Activated T-helper 1 cell treated with anti-CD3 and anti-CD28 coated beads, Interleukin-12 subunit alpha, Interleukin-12 subunit beta, Interleukin-2, Interleukin-4 antibody, amounts not matched to agents 30 ng/mL and 10 ng/mL and 1 ng/mL, durations not matched to agents 14 hours and 24 hours and 36 hours (primary cell): ENCODE data around the gene MPST. TPM values are rescaled to one million over a fixed set of nuclear protein-coding genes. Genes with fewer than 3 reads are reported as not detected.

Source experiments
- DNase-seq: peaks from one replicate; pipeline ENCODE4 v3.0.0; 2021; ENCODE audit warnings: low spot score
- H3K27ac Mint-ChIP-seq: one replicate; pipeline ENCODE4 v1.8.0; 2021; ENCODE audit warnings: mild to moderate bottlenecking, mixed read lengths
- H3K27me3 Mint-ChIP-seq: one replicate; pipeline ENCODE4 v1.8.0; 2022; ENCODE audit warnings: mild to moderate bottlenecking, moderate library complexity, mixed read lengths; ENCODE audit not compliant: insufficient read depth
- H3K36me3 Mint-ChIP-seq: one replicate; pipeline ENCODE4 v1.8.0; 2021; ENCODE audit warnings: low read depth, mixed read lengths
- H3K4me1 Mint-ChIP-seq: one replicate; pipeline ENCODE4 v1.8.0; 2021; ENCODE audit warnings: low read depth, mixed read lengths
- H3K4me3 Mint-ChIP-seq: one replicate; pipeline ENCODE4 v1.8.0; 2021; ENCODE audit warnings: mild to moderate bottlenecking, moderate library complexity, mixed read lengths
- H3K9me3 Mint-ChIP-seq: one replicate; pipeline ENCODE4 v1.8.0; 2021; ENCODE audit warnings: mixed read lengths
- intact Hi-C: fragments of 100-400 bp; cut with micrococcal nuclease; formaldehyde crosslinking; loops from one replicate; pipeline ENCODE4 v1.15.1; 2024
- total RNA-seq: library from RNA; stranded (reverse); gene quantifications from 2 replicates; pipeline ENCODE4 v1.2.3, GENCODE V29; 2022

Gene MPST
- total RNA-seq, 1 donor from 2014 or later = 18.0 TPM

DNA sequence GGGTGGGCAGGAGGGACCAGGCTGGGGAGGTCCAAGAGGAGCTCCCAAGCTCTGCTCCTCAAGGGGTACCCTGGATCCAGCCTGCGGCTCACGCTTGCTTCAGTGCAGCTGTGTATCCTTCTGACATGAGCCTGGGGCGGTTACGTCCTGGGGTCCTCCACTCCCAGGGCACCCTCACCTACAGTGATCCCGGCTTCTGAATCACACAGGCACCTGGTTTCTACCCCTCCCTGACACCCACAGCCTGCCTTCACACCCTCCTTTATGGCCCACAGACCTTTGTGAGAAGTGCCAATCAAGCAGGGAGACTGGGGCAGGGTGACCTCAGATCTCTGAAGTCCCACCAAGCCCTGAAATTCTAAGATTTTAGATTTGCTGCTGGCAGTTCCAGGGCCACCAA, 1.5 kb downstream of the MPST start:
- no peaks in the 10 kb centered on the region for H3K9me3 Mint-ChIP-seq
- intact Hi-C loops = no loop called here
- H3K27ac Mint-ChIP-seq = no peak overlapping the region
- H3K36me3 Mint-ChIP-seq = peaks cover 7% of the 10 kb centered on the region
- H3K4me3 Mint-ChIP-seq = no peak overlapping the region
- no peaks in the 10 kb centered on the region for H3K27me3 Mint-ChIP-seq
- H3K4me1 Mint-ChIP-seq = peaks cover 16% of the 10 kb centered on the region
- DNase-seq = no peak

DNA sequence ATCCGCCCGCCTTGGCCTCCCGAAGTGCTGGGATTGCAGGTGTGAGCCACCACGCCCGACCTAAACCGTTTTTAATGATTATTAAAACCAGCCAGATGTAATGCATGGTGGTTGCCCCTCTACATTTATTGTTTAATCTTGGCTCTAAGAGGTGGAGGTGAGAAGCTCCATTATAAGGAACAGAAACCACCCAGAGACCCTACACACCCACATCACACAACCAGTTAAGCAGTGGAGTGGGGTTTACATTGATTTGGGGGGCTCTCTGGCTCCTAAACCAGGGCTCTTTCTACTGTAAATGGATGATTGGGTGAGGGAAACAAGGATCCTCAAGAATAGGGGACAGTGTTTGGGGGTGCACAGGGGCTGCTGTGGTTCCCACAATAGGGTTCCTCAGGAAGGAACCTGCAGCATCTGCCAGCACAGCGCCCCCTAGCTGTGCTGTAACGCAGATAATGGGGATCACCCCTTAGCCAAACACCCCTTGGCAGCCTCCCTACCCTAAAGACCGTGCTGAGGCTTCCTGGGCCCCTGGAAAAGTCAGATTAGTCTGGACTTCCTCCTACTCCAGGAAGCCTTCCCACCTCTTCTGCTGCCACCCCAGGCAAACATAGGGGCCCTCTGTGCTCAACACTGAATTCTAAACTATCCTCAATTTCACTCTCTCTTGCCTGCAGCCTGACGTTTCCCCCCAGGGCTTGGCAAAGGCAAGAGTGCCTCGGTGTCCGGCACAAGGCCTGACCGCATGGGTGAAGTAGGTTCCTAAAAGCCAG, 2.4 kb downstream of the MPST start:
- peak; percentile 44 for DNase-seq
- Mint-ChIP-seq H3K27me3 (no peaks in the 10 kb centered on the region), H3K4me3 (peak overlapping the region; percentile 80), H3K4me1 (peaks cover 16% of the 10 kb centered on the region), H3K9me3 (no peaks in the 10 kb centered on the region), H3K36me3 (peaks cover 7% of the 10 kb centered on the region), H3K27ac (peak overlapping the region; percentile 70)
- intact Hi-C loops = no loop called here

DNA sequence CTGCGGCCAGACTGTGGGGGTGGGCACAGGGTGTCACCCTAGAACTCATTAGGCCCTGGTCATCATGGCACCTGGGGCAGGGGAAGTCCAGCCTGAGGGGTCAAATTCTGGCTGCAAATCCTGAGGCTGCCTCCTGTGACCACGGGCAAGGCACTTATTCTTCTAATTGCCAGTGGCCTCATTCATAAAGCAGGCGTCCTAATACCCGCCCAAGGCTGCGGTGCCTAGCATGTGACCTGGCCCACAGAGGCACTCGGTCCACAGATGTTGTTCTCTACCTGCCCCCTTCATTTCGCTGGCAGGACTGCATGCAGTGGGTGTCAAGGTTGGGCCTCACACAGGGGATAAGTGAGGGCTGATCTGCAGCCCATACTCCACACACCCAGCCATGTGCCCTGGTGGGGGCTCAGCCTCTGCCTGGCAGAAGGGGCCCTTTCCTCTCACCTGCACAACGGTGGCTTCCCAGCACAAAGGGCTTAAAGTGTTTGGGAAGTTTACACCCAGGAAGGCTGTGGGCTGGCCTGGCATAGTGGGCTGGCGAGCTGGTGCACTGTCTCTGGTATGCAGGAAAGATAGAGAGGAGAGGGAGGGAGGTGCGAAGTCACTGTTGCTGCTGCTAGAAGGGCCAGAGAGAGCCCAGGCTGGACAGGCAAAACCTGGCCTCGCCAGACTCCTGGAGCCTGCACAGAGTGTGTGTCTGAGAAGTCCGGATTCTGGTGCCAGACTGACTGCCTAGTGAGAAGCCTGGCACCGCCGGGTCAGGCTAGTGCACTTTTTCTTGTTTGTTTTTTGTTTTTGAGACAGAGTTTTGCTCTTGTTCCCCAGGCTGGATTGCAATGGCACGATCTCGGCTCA, 3.2 kb downstream of the MPST start:
- no peak overlapping the region for H3K27ac Mint-ChIP-seq
- no peak for DNase-seq
- peaks cover 7% of the 10 kb centered on the region for H3K36me3 Mint-ChIP-seq
- H3K9me3 Mint-ChIP-seq = no peaks in the 10 kb centered on the region
- H3K27me3 Mint-ChIP-seq = no peaks in the 10 kb centered on the region
- H3K4me1 Mint-ChIP-seq = peaks cover 16% of the 10 kb centered on the region
- no peak overlapping the region for H3K4me3 Mint-ChIP-seq
- intact Hi-C loops = no loop called here

GRCh38 chr22:37023743-37024338, 4.3 kb downstream of the MPST start:
- DNase-seq = no peak
- H3K27ac Mint-ChIP-seq = no peak overlapping the region
- intact Hi-C loops = no loop called here
- H3K9me3 Mint-ChIP-seq = no peaks in the 10 kb centered on the region
- H3K4me3 Mint-ChIP-seq = no peak overlapping the region
- H3K27me3 Mint-ChIP-seq = no peaks in the 10 kb centered on the region
- peaks cover 7% of the 10 kb centered on the region for H3K36me3 Mint-ChIP-seq
- peaks cover 16% of the 10 kb centered on the region for H3K4me1 Mint-ChIP-seq

GRCh38 chr22:37024339-37025157, 5.0 kb downstream of the MPST start:
- no peak for DNase-seq
- Mint-ChIP-seq H3K27ac (no peak overlapping the region), H3K36me3 (peaks cover 7% of the 10 kb centered on the region), H3K4me3 (no peak overlapping the region), H3K4me1 (peaks cover 16% of the 10 kb centered on the region), H3K9me3 (no peaks in the 10 kb centered on the region), H3K27me3 (no peaks in the 10 kb centered on the region)
- intact Hi-C loops = no loop called here

- intact Hi-C loops = no loop called here
- no peak for DNase-seq
- no peaks in the 10 kb centered on the region for H3K9me3 Mint-ChIP-seq
- H3K4me3 Mint-ChIP-seq = no peak overlapping the region
- no peak overlapping the region for H3K27ac Mint-ChIP-seq
- peaks cover 9% of the 10 kb centered on the region for H3K4me1 Mint-ChIP-seq
- peaks cover 7% of the 10 kb centered on the region for H3K36me3 Mint-ChIP-seq
- no peaks in the 10 kb centered on the region for H3K27me3 Mint-ChIP-seq
These were observed 6.0 kb downstream of the MPST start for GRCh38 chr22:37025500-37026070.

- no peak overlapping the region for H3K27ac Mint-ChIP-seq
- H3K36me3 Mint-ChIP-seq = peaks cover 7% of the 10 kb centered on the region
- no peak overlapping the region for H3K4me3 Mint-ChIP-seq
- intact Hi-C loops = no loop called here
- H3K27me3 Mint-ChIP-seq = peaks cover 2% of the 10 kb centered on the region
- no peaks in the 10 kb centered on the region for H3K9me3 Mint-ChIP-seq
- DNase-seq = no peak
- peaks cover 8% of the 10 kb centered on the region for H3K4me1 Mint-ChIP-seq
These were observed 6.8 kb downstream of the MPST start for GRCh38 chr22:37026325-37026724.

DNA sequence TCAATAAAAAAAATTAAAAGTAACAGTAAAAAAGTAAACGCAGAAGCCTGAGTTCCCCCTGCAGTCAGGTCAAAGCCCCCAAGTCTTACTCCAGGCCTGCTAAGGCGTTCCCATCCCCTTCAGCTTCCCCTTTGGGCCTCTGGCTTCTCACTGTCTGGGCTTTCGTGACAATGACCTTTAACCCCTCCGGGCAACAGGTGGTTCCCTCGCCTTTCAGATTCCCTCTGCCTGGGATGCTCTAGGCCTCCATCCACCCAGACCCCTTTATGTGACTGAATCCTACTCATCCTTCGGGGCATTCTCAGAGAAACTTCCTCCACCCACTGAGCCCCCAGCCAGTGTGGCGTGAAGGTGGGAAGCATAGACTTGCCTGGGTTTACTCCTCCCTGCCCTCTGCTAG, 8.0 kb downstream of the MPST start:
- Mint-ChIP-seq H3K27ac (no peak overlapping the region), H3K4me1 (no peaks in the 10 kb centered on the region), H3K27me3 (peaks cover 2% of the 10 kb centered on the region), H3K36me3 (peaks cover 5% of the 10 kb centered on the region), H3K4me3 (no peak overlapping the region), H3K9me3 (no peaks in the 10 kb centered on the region)
- no peak for DNase-seq
- intact Hi-C loops = no loop called here

- no peaks in the 10 kb centered on the region for H3K9me3 Mint-ChIP-seq
- H3K36me3 Mint-ChIP-seq = peaks cover 5% of the 10 kb centered on the region
- H3K4me1 Mint-ChIP-seq = no peaks in the 10 kb centered on the region
- H3K4me3 Mint-ChIP-seq = no peak overlapping the region
- peaks cover 2% of the 10 kb centered on the region for H3K27me3 Mint-ChIP-seq
- intact Hi-C loops = no loop called here
- no peak overlapping the region for H3K27ac Mint-ChIP-seq
- no peak for DNase-seq
These were observed 9.4 kb downstream of the MPST start for GRCh38 chr22:37028692-37029674.

DNA sequence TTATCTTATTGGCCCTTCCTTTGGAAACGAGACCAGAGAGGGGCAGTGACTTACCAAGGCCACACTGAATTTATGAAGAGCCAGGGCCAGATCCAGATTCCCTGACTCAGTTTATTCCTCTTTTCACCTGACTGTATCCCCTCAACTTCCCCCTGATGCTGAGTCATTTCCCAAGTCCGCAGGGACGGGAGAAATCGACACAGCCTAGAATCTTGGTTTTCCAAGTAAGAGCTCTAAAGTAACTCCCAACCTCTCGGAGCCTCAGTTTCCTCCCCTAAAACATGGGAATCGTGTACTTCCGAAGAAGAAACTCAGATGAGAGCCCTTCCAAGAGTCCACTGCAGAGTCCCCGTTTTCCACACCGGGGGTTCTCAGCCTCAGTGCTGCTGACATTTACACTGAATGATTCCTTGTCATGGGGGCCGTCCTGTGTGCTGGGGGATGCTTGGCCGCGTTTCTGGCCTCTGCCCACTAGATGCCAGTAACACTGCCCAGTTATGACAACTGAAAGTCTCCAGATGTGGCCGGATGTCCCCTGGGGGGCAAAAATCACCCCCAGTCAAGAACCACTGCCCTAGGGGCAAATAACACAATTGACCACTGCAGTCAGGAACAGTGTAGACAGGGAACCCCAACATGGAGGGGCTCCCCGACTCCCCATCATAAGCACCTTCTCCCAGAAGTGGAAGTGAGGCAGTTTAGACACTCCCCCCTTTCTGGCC, 11.2 kb downstream of the MPST start:
- Mint-ChIP-seq H3K27me3 (peaks cover 4% of the 10 kb centered on the region), H3K4me3 (no peak overlapping the region), H3K4me1 (no peaks in the 10 kb centered on the region), H3K36me3 (no peaks in the 10 kb centered on the region), H3K9me3 (no peaks in the 10 kb centered on the region), H3K27ac (no peak overlapping the region)
- no peak for DNase-seq
- intact Hi-C loops = no loop called here

DNA sequence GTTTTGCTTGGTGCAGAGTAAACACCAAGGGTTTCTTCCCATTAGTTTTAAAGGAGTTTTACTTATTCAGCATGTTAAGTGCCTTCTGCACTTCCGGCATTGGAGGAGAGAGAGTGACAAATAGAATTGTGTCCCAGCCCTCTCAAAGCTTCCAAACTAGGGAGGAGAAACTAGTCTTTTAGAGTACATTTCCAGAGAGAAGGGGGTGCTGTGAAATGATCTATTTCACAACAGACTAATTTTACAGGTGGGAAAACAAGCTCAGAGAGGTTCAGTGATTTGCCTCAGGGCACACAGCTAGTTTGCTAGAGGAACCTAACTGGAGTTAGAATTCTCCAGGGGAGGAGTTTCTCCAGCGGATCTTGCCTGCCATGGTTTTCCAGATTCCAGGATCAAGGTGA, 12.6 kb downstream of the MPST start:
- Mint-ChIP-seq H3K27ac (no peak overlapping the region), H3K4me1 (no peaks in the 10 kb centered on the region), H3K27me3 (peaks cover 4% of the 10 kb centered on the region), H3K36me3 (no peaks in the 10 kb centered on the region), H3K4me3 (no peak overlapping the region), H3K9me3 (no peaks in the 10 kb centered on the region)
- DNase-seq = no peak
- intact Hi-C loops = no loop called here
